Gastroesophageal sphincter (tissue), 3 donors: Measurements from ENCODE around the gene EFNA2.

Experiments used
- EP300 ChIP-seq: sonication (generic); formaldehyde crosslinking; IDR thresholded peaks from one replicate; pipeline ENCODE4 v1.6.1; 2017; ENCODE audit warnings: antibody characterized with exemption, mild to moderate bottlenecking
- POLR2A ChIP-seq, 2 donors: fragments of 450-650 bp; IDR thresholded peaks; one replicate each; pipeline ENCODE4 v1.6.1; 2017; ENCODE audit warnings: antibody characterized with exemption in 2 of 2, mild to moderate bottlenecking in 2 of 2, moderate library complexity in 1 of 2
- POLR2AphosphoS5 ChIP-seq: sonication (generic); formaldehyde crosslinking; IDR thresholded peaks from one replicate; pipeline ENCODE4 v1.6.1; 2017; ENCODE audit warnings: antibody characterized with exemption
- TF ChIP-seq, protein P1 (sequence below), 4 experiments: fragments of 200-600 bp in 2 of 4; fragments of 450-650 bp in 2 of 4; sonication (generic) in 1 of 4; IDR thresholded peaks; one replicate each; pipeline ENCODE4 v1.5.1; 2017 to 2019; ENCODE audit warnings: antibody characterized with exemption in 4 of 4, mild to moderate bottlenecking in 2 of 4, moderate library complexity in 2 of 4

DNA sequence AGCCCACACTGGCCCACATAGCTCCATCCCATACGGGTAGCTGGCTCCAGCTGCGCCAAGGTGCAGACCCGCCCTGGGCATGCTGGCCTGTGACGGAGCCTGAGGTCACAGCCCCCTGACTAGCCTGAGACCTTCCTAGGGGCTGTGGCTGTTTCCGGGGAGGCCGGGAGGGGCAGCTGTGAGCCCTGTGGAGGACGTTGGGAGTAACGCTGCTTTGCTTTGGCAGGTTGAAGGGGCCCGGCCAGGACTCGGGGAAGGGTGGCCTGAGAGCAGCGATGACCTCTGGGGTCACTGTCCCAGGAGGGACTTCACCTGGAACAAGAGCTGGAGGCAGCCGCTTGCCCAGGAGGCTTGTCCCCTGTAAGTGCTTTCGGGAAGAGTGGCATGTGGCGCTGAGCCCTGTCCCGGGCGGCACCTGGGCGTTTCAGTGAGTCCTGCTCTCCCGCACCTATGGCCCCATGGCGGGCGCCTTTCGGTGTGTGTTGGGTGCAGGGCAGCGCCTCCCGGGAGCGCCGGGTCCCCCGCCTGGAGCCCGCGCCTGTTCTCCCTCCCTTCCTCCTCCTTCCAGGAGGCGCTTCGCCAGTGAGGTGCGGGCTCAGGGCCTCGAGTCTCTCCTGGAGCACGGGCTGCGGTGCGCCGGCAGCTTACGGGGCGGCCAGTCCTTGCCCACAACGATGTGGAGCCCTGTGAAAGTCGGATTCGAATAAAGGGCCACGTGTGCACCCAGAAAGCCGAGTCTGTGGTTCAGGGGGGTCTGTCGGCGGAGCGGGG is 11.4 kb upstream of the EFNA2 start:
- TF ChIP-seq, protein P1, sequence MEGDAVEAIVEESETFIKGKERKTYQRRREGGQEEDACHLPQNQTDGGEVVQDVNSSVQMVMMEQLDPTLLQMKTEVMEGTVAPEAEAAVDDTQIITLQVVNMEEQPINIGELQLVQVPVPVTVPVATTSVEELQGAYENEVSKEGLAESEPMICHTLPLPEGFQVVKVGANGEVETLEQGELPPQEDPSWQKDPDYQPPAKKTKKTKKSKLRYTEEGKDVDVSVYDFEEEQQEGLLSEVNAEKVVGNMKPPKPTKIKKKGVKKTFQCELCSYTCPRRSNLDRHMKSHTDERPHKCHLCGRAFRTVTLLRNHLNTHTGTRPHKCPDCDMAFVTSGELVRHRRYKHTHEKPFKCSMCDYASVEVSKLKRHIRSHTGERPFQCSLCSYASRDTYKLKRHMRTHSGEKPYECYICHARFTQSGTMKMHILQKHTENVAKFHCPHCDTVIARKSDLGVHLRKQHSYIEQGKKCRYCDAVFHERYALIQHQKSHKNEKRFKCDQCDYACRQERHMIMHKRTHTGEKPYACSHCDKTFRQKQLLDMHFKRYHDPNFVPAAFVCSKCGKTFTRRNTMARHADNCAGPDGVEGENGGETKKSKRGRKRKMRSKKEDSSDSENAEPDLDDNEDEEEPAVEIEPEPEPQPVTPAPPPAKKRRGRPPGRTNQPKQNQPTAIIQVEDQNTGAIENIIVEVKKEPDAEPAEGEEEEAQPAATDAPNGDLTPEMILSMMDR (IDR thresholded peaks at IDR 0.05), result no peak
- TF ChIP-seq EP300, result no peak
- no peak for TF ChIP-seq POLR2AphosphoS5
- TF ChIP-seq POLR2A (IDR thresholded peaks at IDR 0.05), result no peak
